GM19395 (cell line): ENCODE data around the gene ENG.
"Not testable (repeated sequence)": the region's sequence is repeated elsewhere in the genome, so short reads cannot be mapped to it uniquely, and the experiment has no call there.

Experiments
- ATAC-seq: cut with Tn5 transposase; IDR thresholded peaks from one replicate; pipeline ENCODE4 v1.9.1; 2021; ENCODE audit warnings: mild to moderate bottlenecking, moderate library complexity; ENCODE audit not compliant: unreplicated experiment

ENG gene

GRCh38 chr9:127796225-127796813, 58.1 kb downstream of the ENG start:
- no peak for ATAC-seq

- no peak for ATAC-seq
These were observed 60.3 kb downstream of the ENG start for GRCh38 chr9:127794001-127794791.

- ATAC-seq: no peak
These were observed 61.3 kb downstream of the ENG start for GRCh38 chr9:127793093-127793708.

GRCh38 chr9:127792417-127793031, 61.9 kb downstream of the ENG start:
- no peak for ATAC-seq

GRCh38 chr9:127791085-127791484, 63.4 kb downstream of the ENG start:
- no peak for ATAC-seq

GRCh38 chr9:127790094-127790855, 64.2 kb downstream of the ENG start:
- no peak for ATAC-seq

GRCh38 chr9:127789179-127789578, 65.3 kb downstream of the ENG start:
- ATAC-seq: no peak

GRCh38 chr9:127788337-127789011, 66.0 kb downstream of the ENG start:
- no peak for ATAC-seq

GRCh38 chr9:127786773-127787104, 67.7 kb downstream of the ENG start:
- ATAC-seq: no peak

- ATAC-seq: peak; percentile 63
These were observed 68.3 kb downstream of the ENG start, which contains the start of gene CDK9 for GRCh38 chr9:127785933-127786772. Gene CDK9 (plus strand): TSS chr9:127786034. CDS start chr9:127786149, 115 bp downstream.

GRCh38 chr9:127785023-127785932, 69.2 kb downstream of the ENG start:
- ATAC-seq: peak; percentile 39

GRCh38 chr9:127783111-127784008, 71.1 kb downstream of the ENG start:
- ATAC-seq: no peak

GRCh38 chr9:127781806-127782205, 72.7 kb downstream of the ENG start:
- no peak for ATAC-seq

- ATAC-seq: not testable (repeated sequence)
These were observed 73.5 kb downstream of the ENG start for GRCh38 chr9:127780909-127781308.

GRCh38 chr9:127780126-127780885, 74.2 kb downstream of the ENG start:
- no peak for ATAC-seq

GRCh38 chr9:127779136-127779981, 75.1 kb downstream of the ENG start:
- peak; percentile 46 for ATAC-seq
